AG08396 (cell line): ENCODE measurements around the gene JCHAIN.
"Not testable (repeated sequence)": the region's sequence is repeated elsewhere in the genome, so short reads cannot be mapped to it uniquely, and the experiment has no call there.

Experiments used
- DNase-seq: peaks from one replicate; pipeline ENCODE4 v3.0.0; 2012; ENCODE audit warnings: low spot score, mixed read lengths

The JCHAIN gene

DNA sequence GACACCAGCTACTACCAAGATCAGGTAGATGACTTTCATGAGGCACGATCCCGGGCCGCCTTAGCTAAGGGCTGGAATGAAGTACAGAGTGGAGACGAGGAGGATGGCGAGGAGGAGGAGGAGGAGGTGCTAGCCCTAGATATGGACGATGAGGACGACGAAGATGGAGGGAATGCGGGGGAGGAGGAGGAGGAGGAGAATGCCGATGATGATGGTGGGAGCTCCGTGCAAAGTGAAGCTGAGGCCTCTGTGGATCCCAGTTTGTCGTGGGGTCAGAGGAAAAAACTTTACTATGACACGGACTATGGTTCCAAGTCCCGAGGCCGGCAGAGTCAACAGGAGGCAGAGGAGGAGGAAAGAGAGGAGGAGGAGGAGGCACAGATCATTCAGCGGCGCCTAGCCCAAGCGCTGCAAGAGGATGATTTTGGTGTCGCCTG lies 22.5 kb upstream of the JCHAIN start:
- DNase-seq = no peak

DNA sequence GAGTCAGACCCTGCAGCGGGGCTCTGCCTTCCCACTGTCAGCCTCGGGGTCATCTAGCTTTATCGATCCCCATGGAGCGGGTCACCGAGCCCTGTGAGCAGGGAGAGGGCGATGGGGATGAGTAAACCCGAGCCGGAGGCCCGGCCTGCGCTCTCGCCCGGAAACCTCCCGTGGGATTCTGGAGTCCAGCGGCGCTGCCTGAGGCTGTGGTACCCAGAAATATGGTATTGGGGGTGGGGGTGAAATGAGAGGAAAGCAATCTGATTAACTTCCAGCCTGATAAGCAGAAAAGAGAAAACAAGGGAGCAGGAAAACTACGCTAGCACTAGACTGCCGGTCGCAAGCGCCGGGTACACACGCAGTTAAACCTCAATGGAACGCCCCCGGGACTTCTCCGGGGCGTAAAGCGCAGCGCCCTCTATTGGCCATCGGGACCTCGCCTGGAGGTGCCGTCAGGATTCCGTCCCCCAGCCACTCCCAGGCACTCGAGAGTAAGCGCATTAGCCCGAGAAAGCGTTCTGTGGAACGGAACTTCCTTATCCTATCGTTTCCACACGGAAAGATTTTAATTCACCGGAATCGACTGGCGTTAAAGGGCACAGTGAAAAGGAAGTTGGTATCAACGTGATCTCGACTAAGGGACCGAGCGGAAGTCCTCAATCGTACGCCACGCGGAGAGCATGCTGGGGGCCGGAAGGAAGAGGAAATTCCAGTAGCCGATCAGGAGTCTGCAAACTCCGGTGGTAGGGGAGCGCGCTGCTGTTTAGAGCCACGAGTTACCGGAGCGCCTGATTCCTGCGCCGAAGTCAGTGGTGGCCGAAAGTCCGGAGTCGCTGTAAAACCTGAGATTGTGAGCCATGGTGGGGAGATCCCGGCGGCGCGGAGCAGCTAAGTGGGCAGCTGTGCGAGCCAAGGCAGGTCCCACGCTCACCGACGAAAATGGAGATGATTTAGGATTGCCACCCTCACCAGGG lies 21.8 kb upstream of the JCHAIN start, which contains the start of gene UTP3:
TSS of gene UTP3 (plus strand) at position 712 of the 974 bp plus-strand sequence. CDS start at position 858, 146 bp downstream.
- DNase-seq = peak; percentile 90

DNA sequence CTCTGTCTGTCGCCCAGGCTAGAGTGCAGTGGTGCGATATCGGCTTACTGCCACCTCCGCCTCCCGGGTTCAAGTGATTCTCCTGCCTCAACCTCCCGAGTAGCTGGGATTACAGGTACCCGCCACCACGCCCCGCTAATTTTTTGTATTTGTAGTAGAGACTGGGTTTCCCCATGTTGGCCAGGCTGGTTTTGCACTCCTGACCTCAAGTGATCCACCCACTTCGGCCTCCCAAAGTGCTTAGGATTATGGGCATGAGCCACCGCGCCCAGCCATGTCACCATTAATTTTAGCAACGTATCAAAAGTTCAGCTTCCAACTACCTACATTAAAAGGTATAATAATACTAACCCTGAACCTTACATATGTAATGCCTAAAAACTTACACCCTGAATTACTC lies 21.1 kb upstream of the JCHAIN start:
- DNase-seq = no peak

DNA sequence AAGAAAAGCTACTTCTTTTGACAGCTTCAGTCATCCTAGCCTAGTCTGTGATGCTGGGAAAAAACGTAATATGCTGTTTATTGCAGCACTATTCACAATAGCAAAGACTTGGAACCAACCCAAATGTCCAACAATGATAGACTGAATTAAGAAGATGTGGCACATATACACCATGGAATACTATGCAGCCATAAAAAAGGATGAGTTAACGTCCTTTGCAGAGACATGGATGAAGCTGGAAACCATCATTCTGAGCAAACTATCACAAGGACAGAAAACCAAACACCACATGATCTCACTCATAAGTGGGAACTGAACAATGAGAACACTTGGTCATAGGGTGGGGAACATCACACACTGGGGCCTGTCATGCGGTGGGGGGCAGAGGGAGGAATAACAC lies 15.8 kb upstream of the JCHAIN start:
- not testable (repeated sequence) for DNase-seq

DNA sequence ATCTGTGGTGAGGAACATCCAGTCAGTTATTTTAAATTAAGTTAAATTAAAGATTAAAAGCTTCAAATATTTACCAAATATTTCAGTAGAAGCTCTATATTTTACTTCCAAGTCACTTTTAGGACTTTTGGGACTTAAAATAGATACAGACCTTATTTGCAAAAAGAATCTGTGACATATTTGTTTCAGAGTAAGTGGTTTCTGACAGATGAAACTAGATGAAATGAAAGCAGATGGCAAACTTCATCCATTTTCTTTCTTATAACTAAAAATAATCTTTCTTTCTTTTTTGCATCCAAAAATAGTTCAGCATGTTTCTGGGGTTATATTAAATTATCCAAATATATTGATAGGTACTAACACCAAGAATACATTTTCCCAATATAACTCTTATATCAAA lies 15.4 kb upstream of the JCHAIN start:
- no peak for DNase-seq

GRCh38 chr4:70680934-70681333 lies 14.6 kb upstream of the JCHAIN start:
- no peak for DNase-seq

GRCh38 chr4:70678383-70678999 lies 12.2 kb upstream of the JCHAIN start:
- DNase-seq = no peak

- no peak for DNase-seq
Observed at GRCh38 chr4:70676554-70677090, 10.3 kb upstream of the JCHAIN start.

- no peak for DNase-seq
Observed at GRCh38 chr4:70674731-70675130, 8.4 kb upstream of the JCHAIN start.

GRCh38 chr4:70674191-70674590 lies 7.9 kb upstream of the JCHAIN start:
- no peak for DNase-seq

DNA sequence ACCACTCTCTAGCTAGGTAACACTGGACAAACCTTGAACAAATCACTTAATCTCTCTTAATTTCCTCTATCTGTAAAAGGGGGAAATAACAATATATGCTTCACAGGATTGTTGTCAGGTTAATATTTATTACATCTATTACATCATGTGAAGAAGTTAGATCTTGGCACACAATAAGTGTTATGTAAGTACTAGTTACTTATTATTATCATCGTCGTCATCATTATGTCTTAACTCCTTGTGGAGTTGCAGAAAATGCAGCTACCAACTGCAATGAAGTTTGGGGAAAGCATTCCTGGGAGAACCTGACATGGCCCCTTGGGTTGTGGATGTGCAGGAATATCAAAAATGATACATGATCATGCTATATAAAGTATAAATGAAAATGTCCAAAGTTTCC lies 4.8 kb upstream of the JCHAIN start:
- DNase-seq = no peak

DNA sequence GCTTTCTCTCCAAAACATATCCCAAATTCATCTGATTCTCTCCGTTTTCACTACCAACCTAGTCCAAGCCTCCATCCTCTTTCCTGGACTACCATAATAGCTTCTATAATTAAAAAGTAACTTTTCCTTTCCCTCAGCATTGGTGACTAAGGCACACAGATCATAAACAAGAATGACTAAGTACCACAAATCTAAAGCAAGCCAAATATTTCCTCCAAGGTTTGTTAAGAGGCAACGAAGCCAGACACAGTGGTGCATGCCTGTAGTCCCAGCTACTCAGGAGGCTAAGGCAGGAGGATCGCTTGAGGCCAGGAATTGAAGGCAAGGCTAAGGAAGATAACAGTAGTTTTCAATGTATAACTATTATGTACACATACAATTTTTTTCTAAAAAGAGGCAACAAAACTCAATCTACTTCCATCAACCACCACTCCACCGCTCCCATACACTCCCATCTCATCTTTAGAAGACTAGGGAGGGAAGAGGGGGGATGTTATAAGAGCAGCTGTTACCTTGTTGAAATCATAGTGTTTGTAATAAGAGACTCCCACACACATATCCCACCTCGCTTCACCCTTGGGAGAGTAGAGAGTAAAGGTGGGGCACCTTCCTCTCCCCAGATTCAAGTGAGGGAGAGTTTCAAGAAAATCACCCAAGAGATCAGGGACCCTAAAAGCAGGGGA lies 4.2 kb upstream of the JCHAIN start:
- peak; percentile 40 for DNase-seq

GRCh38 chr4:70667740-70668535 lies 1.6 kb upstream of the JCHAIN start:
- DNase-seq = no peak

DNA sequence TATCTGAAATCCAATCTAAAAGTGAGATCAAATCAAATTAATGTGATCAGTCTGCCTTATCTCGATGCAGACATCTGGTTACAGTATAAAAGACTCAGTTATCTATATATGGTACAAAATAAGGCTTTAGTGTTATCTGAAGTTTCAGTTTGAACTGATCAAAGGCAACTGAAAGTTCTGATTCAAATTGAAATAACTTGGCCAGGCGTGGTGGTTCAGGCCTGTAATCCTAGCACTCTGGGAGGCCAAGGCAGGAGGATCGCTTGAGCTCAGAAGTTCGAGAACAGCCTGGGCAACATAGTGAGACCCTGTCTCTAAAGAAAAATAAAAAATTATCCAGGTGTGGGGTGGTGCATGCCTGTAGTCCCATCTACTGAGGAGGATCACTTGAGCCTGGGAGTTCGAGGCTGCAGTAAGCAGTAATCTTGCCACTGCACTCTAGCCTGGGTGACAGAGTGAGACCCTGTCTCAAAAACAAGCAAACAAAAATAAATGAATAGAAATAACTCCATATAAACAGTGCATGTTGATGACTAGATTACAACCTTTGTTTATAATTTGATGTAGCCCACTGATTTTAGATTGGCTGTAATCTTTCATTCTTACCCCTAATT lies 4.9 kb downstream of the JCHAIN start:
- not testable (repeated sequence) for DNase-seq

GRCh38 chr4:70660106-70660505 lies 6.2 kb downstream of the JCHAIN start:
- no peak for DNase-seq

DNA sequence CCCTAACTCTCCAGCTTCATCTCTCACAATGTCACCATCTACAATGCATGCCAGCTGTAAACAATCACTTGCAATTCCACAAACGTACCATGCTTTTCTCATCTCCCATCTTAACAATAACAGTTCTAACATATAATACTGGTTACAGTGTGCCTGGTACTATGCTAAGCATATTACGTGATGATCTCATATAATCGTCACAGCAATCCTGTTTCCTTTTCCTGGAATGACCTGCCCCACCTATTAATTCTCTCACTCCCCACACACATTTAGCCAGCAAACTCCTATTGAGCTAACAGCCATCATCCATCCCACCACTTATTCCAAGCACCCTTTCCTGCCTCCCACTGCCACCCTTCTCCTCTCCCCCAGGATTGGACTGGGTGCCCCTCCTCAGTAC lies 7.9 kb downstream of the JCHAIN start:
- no peak for DNase-seq

GRCh38 chr4:70657326-70657725 lies 9.0 kb downstream of the JCHAIN start:
- DNase-seq = no peak

DNA sequence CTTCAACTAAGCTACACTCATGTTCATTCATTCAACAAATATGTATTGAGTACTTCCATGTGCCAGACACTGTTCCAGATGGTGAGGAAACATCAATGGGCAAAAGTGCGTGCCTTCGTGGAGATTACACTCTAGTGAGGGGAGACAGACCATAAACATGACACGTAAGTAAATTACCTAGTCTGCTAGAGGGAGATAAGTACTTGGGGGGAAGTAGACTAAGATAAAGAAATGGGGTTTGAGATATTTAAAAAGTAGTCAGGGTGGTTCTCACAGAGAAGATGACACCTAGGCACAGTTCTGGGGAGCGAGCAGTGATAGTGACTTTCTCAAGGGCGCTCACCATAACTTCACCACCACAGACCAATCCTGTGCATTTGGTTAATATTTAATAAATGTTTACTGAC lies 11.7 kb downstream of the JCHAIN start:
- DNase-seq = no peak

DNA sequence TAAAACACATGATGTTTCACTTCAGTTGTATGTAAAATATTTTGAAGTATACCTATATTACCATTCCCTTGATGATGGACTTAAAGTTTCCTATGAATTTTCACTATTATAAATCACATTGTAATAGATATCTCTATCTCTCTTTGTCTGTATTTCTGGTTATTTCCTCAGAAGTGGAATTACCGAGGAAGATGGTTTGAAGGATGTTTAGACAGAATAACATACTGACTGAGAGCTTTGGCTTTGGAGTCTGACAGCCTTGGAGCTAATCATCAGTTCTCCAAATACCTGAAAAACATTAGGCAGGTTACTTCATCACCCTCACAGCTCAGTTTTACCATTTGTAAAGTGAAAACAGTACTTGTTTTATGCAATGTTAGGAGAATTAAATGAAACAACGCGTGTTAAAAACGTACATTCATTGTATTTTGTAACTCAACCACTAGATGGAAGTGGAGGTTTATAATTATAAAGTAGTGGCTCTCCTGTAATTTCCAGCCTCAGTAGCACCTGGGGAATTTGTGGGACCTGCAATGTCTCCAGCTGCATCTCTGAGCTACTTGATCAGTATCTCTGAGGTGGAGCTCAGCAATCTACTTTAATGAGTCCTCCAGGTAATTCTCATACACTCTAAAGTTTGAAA lies 14.3 kb downstream of the JCHAIN start:
- DNase-seq = peak; percentile 24

DNA sequence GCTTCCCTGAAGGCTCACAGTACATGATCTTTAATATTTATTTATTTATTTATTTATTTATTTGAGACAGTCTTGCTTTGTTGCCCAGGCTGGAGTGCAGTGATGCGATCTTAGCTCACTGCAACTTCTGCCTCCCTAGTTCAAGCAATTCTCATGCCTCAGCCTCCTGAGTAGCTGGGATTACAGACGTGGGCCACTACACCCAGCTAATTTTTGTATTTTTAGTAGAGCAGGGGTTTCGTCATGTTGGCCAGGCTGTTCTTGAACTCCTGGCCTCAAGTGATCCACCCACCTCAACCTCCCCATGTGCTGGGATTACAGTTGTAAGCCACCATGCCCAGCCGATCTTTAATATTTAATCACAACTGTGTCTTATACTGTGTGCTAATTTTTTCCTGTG lies 15.6 kb downstream of the JCHAIN start:
- DNase-seq = not testable (repeated sequence)

DNA sequence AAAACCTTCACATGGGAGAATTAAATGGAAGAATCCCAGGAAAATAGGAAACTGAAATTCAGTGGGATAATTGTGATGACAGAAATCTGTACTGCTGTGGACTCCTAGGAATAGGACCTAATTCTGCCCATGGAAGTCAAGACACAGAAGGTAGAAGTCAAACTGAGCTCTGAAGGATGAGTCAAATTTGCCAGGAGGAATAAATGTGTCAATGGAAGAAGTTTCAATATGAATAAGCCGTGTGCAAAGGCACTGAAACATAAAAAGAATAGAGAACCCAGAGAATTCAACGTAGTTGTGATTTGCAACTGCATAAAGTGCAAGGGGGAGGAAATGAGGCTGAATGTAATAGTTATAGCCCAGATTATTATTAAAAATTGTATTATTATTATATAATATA lies 26.1 kb downstream of the JCHAIN start:
- no peak for DNase-seq
